GM20000 (cell line): ENCODE results near the gene CPPED1.

ENCODE experiments used
- DNase-seq: peaks from one replicate; pipeline ENCODE4 v3.0.0; 2012; ENCODE audit warnings: low spot score
- TF ChIP-seq, protein P1 (sequence below): IDR thresholded peaks from 2 replicates; pipeline ENCODE4 v1.5.1; 2012; ENCODE audit warnings: mild to moderate bottlenecking, control low read depth; ENCODE audit errors: extremely low read depth, missing control alignments

The CPPED1 gene

DNA sequence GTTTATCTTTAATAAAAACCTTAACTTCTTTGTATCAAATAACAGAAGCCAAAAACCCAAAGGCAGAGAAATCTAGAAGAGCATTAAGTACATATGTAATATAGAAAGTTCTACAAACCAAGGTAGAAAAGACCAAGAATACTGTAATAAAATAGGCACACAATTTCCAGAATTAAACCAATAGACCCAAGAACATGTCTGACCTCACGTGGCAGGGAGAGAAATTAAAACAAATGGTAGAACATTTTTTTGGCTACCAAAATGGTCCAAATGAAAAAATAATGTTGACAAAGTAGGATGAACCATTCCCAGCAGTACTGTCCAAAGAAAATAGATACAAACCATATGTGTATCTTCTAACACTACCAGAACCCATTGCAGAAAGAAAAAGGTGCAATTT, 183.5 kb downstream of the CPPED1 start:
- TF ChIP-seq, protein P1, sequence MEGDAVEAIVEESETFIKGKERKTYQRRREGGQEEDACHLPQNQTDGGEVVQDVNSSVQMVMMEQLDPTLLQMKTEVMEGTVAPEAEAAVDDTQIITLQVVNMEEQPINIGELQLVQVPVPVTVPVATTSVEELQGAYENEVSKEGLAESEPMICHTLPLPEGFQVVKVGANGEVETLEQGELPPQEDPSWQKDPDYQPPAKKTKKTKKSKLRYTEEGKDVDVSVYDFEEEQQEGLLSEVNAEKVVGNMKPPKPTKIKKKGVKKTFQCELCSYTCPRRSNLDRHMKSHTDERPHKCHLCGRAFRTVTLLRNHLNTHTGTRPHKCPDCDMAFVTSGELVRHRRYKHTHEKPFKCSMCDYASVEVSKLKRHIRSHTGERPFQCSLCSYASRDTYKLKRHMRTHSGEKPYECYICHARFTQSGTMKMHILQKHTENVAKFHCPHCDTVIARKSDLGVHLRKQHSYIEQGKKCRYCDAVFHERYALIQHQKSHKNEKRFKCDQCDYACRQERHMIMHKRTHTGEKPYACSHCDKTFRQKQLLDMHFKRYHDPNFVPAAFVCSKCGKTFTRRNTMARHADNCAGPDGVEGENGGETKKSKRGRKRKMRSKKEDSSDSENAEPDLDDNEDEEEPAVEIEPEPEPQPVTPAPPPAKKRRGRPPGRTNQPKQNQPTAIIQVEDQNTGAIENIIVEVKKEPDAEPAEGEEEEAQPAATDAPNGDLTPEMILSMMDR: no peak

DNA sequence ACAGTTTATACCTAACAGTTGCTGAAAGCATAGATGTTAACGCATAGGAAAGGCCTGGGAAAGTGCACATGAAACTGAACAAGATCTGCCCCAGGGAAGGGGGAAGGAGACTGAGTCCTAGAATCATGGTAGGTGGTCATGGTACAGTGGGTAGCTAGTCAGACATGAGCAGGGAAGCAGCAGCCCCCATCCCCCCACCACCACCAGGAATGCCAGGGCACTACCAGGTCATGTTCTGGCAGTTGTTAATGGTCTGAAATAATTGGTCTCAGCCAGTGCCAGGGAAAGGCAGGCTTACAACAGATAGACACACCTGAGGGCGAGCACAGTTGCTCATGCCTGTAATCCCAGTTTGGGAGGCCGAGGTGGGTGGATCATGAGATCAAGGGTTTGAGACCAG, 185.2 kb downstream of the CPPED1 start:
- no peak for DNase-seq
- TF ChIP-seq, protein P1: no peak

More for the DNA sequence above, 183.5 kb downstream of the CPPED1 start:
- no peak for DNase-seq

DNA sequence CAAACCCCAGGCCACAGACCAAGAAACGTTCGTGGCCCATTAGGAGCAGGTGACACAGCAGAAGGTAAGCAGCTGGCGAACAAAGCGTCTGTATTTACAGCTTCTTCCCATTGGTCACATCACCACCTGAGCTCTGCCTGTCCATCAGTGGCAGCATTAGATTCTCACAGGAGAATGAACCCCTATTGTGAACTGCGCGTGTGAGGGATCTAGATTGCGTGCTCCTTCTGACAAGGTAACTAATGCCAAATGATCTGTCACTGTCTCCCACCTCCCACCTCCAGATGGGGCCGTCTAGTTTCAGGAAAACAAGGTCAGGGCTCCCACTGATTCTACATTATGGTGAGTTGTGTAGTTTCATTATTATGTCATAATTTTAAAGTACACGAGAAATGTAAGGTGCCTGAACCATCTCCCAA, 186.3 kb downstream of the CPPED1 start:
- no peak for DNase-seq
- TF ChIP-seq, protein P1: no peak

DNA sequence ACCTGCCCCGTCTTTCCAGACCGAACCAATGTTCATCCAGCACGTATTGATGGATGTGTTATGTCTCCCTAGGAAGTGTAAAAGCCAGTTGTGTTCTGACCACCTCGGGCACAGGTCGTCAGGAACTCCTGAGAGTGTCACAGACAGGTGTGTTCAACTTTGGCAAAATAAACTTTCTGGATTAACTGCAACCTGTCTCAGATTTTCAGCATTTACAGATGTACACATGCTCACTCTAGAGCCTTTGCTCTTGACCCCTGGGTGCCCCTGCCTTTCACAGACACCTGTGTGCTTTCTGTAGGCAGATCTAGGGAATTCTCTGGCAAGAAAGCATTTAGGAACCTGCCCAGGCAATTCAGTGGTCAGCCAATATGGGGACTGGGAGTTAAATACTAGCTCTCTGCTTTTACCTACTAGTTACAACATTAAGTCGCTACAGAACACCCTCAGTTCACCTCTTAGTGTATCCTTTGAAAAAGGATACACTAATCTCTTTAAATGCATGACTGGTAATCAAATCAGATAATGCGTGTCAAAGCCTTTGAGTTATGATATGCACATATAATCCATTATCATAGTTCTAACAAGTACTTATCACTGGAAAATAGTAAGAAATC, 188.9 kb downstream of the CPPED1 start:
- TF ChIP-seq, protein P1: no peak

DNA sequence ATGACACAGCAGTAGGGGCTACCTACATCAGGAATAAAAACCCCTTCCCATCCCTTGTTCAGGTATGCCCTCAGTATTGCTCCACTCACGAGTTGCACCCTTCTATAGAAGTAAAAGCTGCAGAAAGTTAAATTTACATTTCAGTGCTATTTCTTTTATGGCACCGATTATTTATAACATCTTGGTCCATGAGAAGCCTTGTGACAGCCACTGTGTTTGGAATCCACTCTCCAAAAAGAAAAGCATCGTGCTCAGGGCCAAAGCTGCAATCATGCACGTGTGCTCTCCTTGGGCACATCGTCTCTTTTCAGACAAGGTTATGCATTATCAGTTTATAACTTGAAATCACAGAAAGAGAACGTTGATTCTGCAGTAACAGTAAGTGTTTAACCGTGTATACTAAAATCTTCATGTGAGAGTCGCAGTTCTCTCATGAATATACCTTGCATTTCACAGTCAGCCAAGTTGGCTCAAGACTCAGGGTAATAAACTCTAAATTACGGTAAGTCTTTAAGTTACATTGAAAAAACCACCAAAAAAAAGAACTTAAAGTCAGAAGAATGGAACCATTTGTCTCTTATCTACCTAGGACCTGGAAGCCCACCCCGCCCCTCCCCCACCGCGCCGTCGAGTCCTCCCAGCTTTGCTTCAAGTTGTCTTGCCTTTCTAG, 189.6 kb downstream of the CPPED1 start:
- DNase-seq: no peak
- TF ChIP-seq, protein P1: no peak

More for the DNA sequence above, 188.9 kb downstream of the CPPED1 start:
- DNase-seq: no peak

DNA sequence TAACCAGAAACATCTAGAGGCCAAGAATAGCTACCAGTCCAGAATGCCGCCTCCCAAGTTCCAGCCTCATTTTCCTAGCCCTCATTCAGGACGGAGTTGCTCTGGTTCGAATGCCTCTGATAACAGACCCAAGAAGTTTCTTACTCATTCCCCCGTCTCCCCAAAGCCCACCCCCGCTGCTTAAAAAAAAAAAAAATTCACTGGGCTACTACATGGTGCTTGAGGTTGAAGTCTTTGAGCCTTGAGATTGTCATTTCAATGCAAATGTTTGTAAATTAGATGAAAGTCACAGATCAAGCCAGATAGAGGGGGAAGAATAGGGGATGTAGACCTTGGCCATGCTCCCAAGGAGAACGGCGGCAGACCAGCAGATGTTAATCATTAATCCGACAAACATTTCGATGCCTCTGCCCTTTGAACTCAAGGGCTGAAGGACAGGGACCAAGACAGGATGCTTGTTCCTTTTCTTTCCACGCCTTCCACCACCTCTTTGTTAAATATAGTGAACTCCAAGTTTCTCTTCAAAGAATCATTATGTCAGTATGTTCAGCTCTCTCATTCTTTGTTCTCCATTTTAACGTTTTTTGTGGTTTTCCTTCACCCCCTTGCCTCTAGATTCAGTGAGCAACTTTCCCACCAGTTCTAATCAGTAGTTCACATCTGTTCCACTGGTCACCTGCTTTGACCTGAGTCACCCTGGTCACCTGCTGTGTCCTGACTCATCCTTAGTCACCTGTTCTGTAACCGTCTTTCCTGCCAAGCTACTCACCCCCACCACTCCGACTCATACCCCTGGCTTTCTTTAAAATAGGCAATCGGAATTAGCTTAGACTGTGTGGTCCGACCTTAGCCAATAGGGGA, 190.3 kb downstream of the CPPED1 start:
- TF ChIP-seq, protein P1: no peak
- DNase-seq: no peak
